NCI-H345 (cell line): Measurements from ENCODE around the gene DUXA.
"Not testable (repeated sequence)": the region's sequence is repeated elsewhere in the genome, so short reads cannot be mapped to it uniquely, and the experiment has no call there.

ENCODE experiments used
- DNase-seq: peaks from one replicate; lab custom pipeline; 2025; lab: John Stamatoyannopoulos, UW

The DUXA gene

GRCh38 chr19:57167385-57167784, at the start of gene DUXA:
Gene DUXA, minus strand, starts transcription at chr19:57167485. Its CDS starts 42 bp downstream, at chr19:57167443.
- DNase-seq: no peak

GRCh38 chr19:57212109-57212508, 44.8 kb upstream of the DUXA start:
- DNase-seq: no peak

GRCh38 chr19:57210381-57210780, 43.1 kb upstream of the DUXA start:
- no peak for DNase-seq

GRCh38 chr19:57202160-57202559, 34.9 kb upstream of the DUXA start:
- no peak for DNase-seq

GRCh38 chr19:57197874-57198273, 30.6 kb upstream of the DUXA start:
- DNase-seq: not testable (repeated sequence)

GRCh38 chr19:57192993-57193392, 25.7 kb upstream of the DUXA start:
- no peak for DNase-seq

GRCh38 chr19:57192077-57192420, 24.8 kb upstream of the DUXA start:
- no peak for DNase-seq

GRCh38 chr19:57191141-57192076, 24.1 kb upstream of the DUXA start, which contains the start of gene ZNF264:
Gene ZNF264, plus strand, starts transcription at chr19:57191500. Its CDS starts 414 bp downstream, at chr19:57191914.
- peak; percentile 87 for DNase-seq

- no peak for DNase-seq
Measured at GRCh38 chr19:57190301-57190700, 23.0 kb upstream of the DUXA start.

GRCh38 chr19:57171551-57172081, 4.3 kb upstream of the DUXA start:
- no peak for DNase-seq

- no peak for DNase-seq
Measured at GRCh38 chr19:57165846-57166245, 1.4 kb downstream of the DUXA start.

GRCh38 chr19:57161985-57162539, 5.2 kb downstream of the DUXA start:
- no peak for DNase-seq

- no peak for DNase-seq
Measured at GRCh38 chr19:57152921-57153320, 14.4 kb downstream of the DUXA start.

- no peak for DNase-seq
Measured at GRCh38 chr19:57141699-57142098, 25.6 kb downstream of the DUXA start.

- no peak for DNase-seq
Measured at GRCh38 chr19:57135797-57136196, 31.5 kb downstream of the DUXA start.

GRCh38 chr19:57127403-57127802, 39.9 kb downstream of the DUXA start:
- not testable (repeated sequence) for DNase-seq

GRCh38 chr19:57123882-57124281, 43.4 kb downstream of the DUXA start:
- DNase-seq: no peak

- DNase-seq: no peak
Measured at GRCh38 chr19:57118848-57119247, 48.4 kb downstream of the DUXA start.

- not testable (repeated sequence) for DNase-seq
Measured at GRCh38 chr19:57113501-57113900, 53.8 kb downstream of the DUXA start.

GRCh38 chr19:57111329-57111644, 56.0 kb downstream of the DUXA start:
- DNase-seq: no peak

GRCh38 chr19:57110592-57111328, 56.5 kb downstream of the DUXA start:
- no peak for DNase-seq

- DNase-seq: no peak
Measured at GRCh38 chr19:57106722-57107235, 60.5 kb downstream of the DUXA start.
